GM12874 (cell line): ENCODE measurements around the gene MAGI1.

Experiments
- CTCF ChIP-seq: IDR thresholded peaks from 2 replicates; pipeline ENCODE4 v1.5.1; 2011; ENCODE audit warnings: low read depth, mild to moderate bottlenecking, control low read depth, low read length, moderate library complexity; ENCODE audit not compliant: insufficient read depth

The MAGI1 gene

GRCh38 chr3:65413891-65414290 lies 624.8 kb downstream of the MAGI1 start:
- TF ChIP-seq CTCF: no peak

- TF ChIP-seq CTCF: no peak
Measured at GRCh38 chr3:65412588-65412987, 626.1 kb downstream of the MAGI1 start.

GRCh38 chr3:65411367-65411766 lies 627.4 kb downstream of the MAGI1 start:
- TF ChIP-seq CTCF: no peak

GRCh38 chr3:65409176-65409569 lies 629.5 kb downstream of the MAGI1 start:
- TF ChIP-seq CTCF: no peak

GRCh38 chr3:65408531-65409175 lies 630.1 kb downstream of the MAGI1 start:
- TF ChIP-seq CTCF: no peak

- TF ChIP-seq CTCF: no peak
Measured at GRCh38 chr3:65406470-65406869, 632.2 kb downstream of the MAGI1 start.

- TF ChIP-seq CTCF: no peak
Measured at GRCh38 chr3:65402597-65402996, 636.1 kb downstream of the MAGI1 start.
